LoVo (cell line): Measurements from ENCODE around the gene VSTM4.

Source experiments
- DNase-seq: peaks from one replicate; pipeline ENCODE4 v3.0.0-alpha.2; 2016; ENCODE audit warnings: low spot score

VSTM4 gene

DNA sequence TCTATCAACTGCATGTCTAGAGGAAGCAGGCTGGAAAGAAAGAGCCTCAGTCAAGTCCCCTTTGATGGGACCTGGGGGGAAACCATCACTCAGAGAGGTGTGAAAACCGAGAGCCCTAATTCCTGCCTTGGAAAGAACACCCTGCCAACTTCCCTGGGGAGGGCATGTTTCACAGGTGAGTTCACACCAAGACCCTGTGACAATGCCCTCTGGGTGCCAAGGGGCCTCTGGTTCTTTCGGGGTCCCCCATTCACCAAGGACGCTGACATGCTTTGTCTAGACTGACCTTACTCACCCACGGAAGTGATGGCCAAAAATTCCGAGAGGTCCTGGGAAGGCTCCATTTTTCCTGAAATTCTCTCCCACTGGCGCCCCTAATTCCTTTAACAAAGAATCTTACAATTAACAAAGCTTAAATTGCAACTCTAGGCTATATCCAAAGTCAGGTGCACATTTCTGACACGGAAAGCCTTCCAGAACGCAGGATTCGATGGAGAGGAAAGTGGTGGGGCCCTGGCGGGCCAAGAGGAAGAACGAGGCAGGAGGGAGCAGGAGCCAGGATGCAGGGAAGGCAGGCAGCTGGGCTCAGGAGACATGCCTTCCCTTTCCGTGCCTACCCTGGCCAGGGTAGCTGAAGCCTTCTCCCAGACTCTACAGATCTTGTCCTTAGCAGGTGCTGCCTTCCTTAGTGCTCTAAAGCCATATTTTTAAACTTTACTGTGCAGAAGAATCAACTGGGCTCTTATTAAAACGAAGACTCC lies 23.7 kb downstream of the VSTM4 start:
- no peak for DNase-seq

- no peak for DNase-seq
Measured at GRCh38 chr10:49090696-49091380, 24.5 kb downstream of the VSTM4 start.

DNA sequence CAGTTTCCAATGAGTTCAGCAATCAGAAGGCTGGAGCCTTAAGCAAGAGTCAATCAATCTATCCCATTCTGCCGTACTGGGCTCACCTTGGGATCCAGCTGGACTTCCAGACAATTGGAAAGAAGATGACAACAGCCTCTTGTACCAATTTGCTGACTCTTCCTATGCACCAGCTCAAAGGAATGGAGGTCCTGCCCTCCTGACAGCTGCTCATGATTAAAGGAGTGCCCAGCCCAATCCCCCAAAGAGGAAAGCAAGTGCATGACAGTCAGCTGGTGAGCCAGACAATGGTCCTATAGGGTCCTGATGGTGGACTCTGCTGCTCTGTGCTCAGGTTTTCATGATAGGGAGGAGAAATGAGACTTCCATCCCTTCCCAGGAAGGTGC lies 25.1 kb downstream of the VSTM4 start:
- no peak for DNase-seq

GRCh38 chr10:49089557-49090188 lies 25.6 kb downstream of the VSTM4 start:
- no peak for DNase-seq

DNA sequence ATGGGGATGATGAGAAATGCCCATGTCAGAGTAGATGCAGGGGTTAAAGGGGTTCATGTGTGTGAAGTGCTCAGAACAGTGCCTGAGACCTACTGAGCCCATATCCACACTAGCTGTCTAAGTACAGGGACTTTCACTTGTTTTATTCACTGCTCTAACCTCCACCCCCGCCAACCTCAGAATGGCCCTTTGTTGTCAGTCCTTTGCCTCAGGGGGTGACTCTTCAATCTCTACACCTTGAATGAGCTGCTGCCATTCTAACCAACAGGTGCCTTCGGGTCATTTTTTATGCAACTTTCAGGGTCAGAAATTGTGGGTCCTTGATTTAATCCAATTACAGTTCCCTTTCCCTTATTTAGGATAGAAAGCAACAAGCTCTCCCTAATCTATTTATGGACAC lies 26.2 kb downstream of the VSTM4 start:
- no peak for DNase-seq

- DNase-seq = no peak
Measured at GRCh38 chr10:49086889-49087288, 28.4 kb downstream of the VSTM4 start.

DNA sequence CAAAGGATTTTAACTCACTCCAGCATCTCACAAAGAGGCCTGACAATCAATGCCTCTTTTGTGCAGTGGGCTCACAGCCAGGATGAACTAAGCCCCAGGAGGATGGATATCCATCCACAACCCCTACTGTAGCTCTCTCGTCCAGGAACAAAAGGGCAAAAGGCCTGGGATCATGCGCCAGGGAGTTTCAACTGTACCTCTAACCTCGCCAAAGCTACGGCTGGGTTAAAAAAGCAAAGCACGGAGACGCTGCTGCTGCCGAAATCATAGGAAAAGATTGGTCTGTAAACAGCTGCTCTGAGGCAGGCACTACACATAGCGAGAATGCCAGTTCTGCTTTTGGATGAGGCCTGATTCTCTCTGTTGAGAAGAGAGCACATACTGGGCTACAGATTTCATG lies 32.1 kb downstream of the VSTM4 start:
- no peak for DNase-seq

GRCh38 chr10:49082766-49083165 lies 32.6 kb downstream of the VSTM4 start:
- no peak for DNase-seq

GRCh38 chr10:49081547-49082275 lies 33.6 kb downstream of the VSTM4 start:
- no peak for DNase-seq

DNA sequence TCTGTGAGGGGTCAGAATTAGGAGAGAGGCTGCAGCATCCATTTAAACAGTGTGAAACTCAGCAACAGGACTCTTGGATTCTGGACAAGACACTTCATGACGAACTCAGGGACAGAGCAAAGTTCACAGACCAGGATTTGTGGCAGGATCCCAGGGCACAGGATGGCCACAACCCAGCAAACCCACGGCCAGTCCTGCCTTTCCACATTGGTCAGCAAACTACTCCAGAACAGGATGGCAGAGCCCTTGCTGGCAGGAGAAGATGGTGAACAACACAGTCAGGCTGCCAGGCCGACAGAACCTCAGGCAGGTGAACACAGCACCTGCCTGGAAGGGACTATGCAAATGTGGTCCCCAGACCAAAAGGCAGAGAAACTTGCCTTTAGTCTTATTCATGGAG lies 34.4 kb downstream of the VSTM4 start:
- no peak for DNase-seq

DNA sequence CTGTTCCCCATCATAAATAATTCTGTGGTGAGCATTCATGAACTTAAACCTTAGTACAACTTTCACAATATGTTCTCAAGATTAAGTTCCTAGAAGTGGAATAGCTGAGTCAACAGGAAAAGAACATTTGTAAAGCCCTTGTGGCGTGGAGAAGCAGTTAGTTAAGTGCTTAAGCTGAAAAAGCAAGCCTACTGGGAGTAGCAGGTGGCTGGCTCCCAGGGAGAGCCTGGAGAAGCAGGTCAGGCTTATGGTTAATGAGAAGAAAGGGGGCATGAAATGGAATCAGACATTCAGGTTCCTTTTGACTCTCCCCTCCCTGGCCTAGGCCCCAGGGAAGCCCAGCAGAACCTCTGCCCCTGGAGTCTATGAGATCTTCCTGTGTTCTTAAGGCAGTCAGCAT lies 35.3 kb downstream of the VSTM4 start:
- DNase-seq = no peak

DNA sequence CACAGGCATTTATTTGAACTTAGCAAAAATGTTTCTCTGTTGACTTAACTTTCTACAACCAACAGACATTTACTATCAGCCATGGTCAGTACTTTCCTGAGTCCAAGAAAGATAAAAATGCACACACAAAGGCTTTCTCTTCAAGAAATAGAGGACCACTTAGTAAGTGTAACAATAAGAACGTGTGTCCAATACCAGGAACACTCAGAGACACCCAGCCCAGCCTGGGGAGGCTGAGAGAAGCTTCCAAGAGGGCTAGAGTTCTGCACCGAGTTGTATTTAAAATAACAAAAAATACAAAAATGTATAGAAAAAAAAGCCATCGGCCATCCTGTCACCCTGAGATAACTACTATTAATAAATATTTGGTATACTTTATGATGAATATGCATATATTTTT lies 35.8 kb downstream of the VSTM4 start:
- DNase-seq = no peak

- no peak for DNase-seq
Measured at GRCh38 chr10:49079072-49079471, 36.2 kb downstream of the VSTM4 start.

- DNase-seq = no peak
Measured at GRCh38 chr10:49078433-49078832, 36.9 kb downstream of the VSTM4 start.

DNA sequence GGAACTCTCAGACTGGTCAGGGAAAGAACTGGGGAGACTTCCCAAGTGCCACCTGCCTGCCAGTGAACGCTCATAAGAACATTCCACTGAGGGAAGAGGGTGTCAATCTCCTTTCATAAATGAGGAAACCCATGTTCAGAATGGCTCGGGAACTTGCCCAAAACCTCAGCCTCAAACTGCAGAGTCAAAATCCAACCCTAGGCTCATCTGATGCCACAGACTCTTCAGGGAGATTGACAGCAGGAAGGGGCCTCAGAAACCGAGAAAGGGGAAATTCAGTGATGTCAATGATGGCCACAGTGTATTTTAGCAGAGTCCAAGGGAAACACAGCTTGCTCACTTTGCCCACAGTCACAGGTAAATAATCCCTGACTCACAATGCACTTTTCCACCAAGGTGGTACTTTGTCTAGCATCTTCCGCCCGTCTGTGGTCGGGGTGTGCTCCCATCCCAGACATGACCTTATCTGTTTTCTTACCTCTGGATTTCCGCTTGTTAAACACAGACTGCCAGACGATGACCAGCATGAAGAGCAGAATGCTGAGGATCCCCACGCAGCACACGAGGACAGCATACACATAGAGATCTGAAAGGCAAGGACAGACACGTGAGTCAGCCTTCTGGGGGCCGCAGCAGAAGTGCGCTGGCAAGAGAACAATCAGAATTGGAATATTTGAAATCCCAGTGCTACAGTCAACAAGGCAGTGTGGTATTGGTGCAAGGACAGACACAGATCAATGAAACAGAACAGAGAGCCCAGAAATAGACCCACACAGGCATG lies 38.4 kb downstream of the VSTM4 start:
- DNase-seq = no peak

DNA sequence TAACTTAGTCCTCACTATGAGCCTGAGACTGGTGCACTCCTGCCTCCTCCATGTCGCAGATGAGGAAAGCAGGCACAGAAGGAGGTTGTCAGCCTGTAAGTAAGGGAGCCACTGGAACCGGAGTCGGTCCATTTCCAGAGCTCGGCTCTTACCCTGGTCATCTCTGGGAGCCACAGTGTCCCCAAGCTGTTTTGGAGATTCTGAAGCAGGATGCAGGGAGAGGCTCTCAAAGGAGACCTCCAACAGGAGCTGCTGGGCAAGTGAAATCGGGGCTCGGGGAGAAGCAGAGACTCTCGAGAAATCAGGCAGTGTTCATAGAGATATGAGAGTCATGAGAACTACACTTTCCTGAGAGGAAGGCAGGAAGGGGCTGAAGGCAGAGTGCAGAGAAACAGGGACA lies 39.0 kb downstream of the VSTM4 start:
- DNase-seq = no peak

DNA sequence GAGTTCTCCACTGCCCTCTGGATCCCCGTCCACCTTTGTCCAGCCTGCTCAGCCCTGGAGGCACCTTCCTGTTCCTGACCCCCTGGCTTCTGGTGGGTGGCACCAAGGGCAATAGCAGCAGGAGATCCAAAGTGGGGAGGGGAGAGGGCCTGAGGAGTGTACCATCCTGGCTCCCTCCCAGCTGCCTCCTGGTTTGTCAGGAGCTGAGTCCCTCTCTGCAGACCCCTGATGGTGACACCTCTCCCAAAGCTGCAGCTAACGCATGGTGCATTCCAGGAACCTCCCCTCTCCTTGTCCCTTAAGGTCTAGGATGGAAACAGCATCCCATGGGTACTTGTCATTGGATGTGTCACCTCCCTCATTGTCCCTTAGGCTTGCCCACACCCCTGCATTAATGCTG lies 39.6 kb downstream of the VSTM4 start:
- no peak for DNase-seq

DNA sequence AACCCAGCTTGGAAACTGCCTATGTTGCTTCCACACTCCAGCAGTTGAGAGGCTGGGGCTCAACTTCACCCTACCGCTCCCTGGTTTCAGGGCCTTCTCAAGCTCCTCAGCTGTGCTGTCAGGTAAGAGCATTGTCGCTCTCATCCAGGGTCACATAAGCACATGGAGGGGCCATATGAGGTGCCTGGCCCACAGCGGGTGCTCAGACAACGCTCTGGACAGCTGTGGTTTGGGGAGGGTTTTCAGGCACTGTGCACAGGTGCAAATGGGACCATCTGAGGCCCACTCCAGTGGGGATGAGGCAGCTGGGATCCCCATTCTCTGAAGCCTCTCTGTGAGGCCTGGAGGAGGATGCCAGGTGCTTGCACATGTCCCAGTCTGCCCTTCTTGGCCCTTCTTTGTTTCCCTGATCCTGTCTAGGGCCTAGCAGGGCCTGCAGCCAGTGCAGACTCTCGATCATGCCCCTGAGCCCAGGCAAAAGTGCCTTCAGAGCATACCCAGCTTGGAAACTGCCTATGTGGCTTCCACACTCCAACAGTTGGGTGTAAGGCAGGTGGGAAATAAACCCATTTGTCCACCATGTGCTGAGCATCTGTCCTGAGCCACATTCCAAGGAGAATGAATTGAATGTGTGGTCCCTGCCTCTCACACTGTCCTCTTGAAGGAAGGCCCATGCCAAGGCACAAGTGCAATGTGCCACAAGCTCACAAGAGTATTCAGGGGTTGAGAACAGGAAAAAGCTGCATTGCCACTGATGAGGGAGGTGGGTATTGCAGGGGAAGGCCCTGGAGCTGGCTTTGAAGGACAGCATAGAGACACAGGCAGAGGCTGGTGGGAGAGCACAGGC lies 40.3 kb downstream of the VSTM4 start:
- no peak for DNase-seq

GRCh38 chr10:49072166-49072885 lies 43.0 kb downstream of the VSTM4 start:
- no peak for DNase-seq

DNA sequence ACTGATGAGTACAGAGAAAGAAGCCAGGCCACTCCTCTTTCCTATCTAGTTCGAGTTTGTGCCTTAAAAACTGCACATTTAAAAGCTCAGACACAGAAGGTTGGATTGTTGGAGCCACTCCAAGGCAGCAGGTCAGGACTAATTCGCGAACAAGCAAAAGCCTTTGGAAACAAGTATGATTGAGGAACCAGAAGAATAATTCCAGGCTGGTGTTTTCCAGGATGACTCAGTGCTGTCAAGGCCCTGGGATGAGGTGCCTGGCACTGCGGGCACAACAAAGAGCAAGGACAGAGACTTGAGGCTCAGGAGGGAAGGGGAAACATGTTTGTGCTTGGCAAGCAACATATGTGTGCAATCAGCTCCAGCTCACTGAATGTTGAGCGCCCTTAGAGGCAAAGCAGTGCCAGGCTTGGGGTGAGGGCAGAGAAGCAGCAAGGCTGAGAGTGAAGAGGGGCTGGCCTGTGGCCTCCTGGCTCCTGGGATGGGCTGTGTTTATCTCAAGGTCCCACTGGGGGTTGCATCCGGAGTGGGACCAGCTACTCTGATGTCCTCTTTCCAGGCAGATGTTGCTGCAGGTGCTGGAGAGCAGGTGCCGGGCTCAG lies 44.1 kb downstream of the VSTM4 start:
- no peak for DNase-seq
